H1 (cell line): ENCODE measurements around the gene MRTFA. TPM values are rescaled to one million over a fixed set of nuclear protein-coding genes. Genes with fewer than 3 reads are reported as not detected.

Experiments used
- CTCF ChIA-PET: fragments of 300-600 bp; sonication (Branson Sonifier 250); formaldehyde crosslinking; loops from one replicate; lab custom pipeline; 2021; ENCODE audit not compliant: partially characterized antibody; lab: Charles Lee
- POLR2A ChIA-PET: fragments of 300-600 bp; sonication (Branson Sonifier 250); formaldehyde crosslinking; loops from one replicate; lab custom pipeline; 2021; ENCODE audit warnings: inconsistent platforms; ENCODE audit not compliant: partially characterized antibody; lab: Charles Lee
- DNase-seq, 2 experiments: peaks; one replicate each; pipeline versions ENCODE4 v3.0.0 to v3.0.0-alpha.2; 2010 to 2022; ENCODE audit warnings: low spot score in 2 of 2, low read depth in 1 of 2, mixed read lengths in 1 of 2
- FAIRE-seq: peaks from 2 replicates; lab custom pipeline; 2011; peaks lifted over from hg19 to GRCh38; lab: Jason Lieb, UNC
- H2AFZ ChIP-seq: 2 replicates; pipeline ENCODE4 v1.8.1; 2012; ENCODE audit warnings: low read length, inconsistent platforms
- H2AK5ac ChIP-seq: 2 replicates; pipeline ENCODE4 v1.6.1; 2013; ENCODE audit warnings: low read depth, low read length
- H2BK120ac ChIP-seq: replicated peaks from 2 replicates; pipeline ENCODE3; 2013; ENCODE audit warnings: low read depth, low read length, inconsistent platforms
- H2BK12ac ChIP-seq: 2 replicates; pipeline ENCODE4 v1.6.1; 2013; ENCODE audit warnings: low read depth, low read length
- H2BK15ac ChIP-seq: 2 replicates; pipeline ENCODE4 v1.6.1; 2013; ENCODE audit warnings: low read length
- H2BK20ac ChIP-seq: 2 replicates; pipeline ENCODE4 v1.6.1; 2013; ENCODE audit warnings: low read length
- H2BK5ac ChIP-seq: 2 replicates; pipeline ENCODE4 v1.6.1; 2013; ENCODE audit warnings: low read depth, low read length
- H3K14ac ChIP-seq: 2 replicates; pipeline ENCODE4 v1.6.1; 2013; ENCODE audit warnings: inconsistent platforms; ENCODE audit not compliant: insufficient read length
- H3K18ac ChIP-seq: 2 replicates; pipeline ENCODE4 v1.6.1; 2013; ENCODE audit warnings: low read length; ENCODE audit errors: extremely low read depth
- H3K23ac ChIP-seq: 2 replicates; pipeline ENCODE4 v1.6.1; 2013; ENCODE audit warnings: inconsistent platforms; ENCODE audit not compliant: insufficient read length
- H3K23me2 ChIP-seq: 2 replicates; pipeline ENCODE4 v1.6.1; 2013; ENCODE audit warnings: low read depth, low read length
- H3K27ac ChIP-seq: 2 replicates; pipeline ENCODE4 v1.6.1; 2011; ENCODE audit warnings: low read depth, low read length, inconsistent platforms
- H3K27me3 ChIP-seq, 4 experiments: replicated peaks in 1 of 4; 1 replicate in 1 of 4; 2 replicates in 3 of 4; pipeline versions ENCODE4 v1.6.1 to v1.8.1; 2011 to 2013; ENCODE audit warnings: low read length in 3 of 4, mild to moderate bottlenecking in 3 of 4, inconsistent platforms in 2 of 4, mixed read lengths in 2 of 4, moderate library complexity in 1 of 4; ENCODE audit not compliant: control insufficient read depth in 3 of 4, insufficient read depth in 3 of 4; ENCODE audit errors: extremely low read depth in 1 of 4
- H3K36me3 ChIP-seq, 4 experiments: 2 replicates each; pipeline versions ENCODE4 v1.6.1 to v1.8.1; 2011 to 2013; ENCODE audit warnings: mild to moderate bottlenecking in 4 of 4, low read length in 3 of 4, moderate library complexity in 2 of 4, control low read depth in 1 of 4, inconsistent platforms in 1 of 4; ENCODE audit not compliant: insufficient read depth in 4 of 4, control insufficient read depth in 2 of 4
- H3K4ac ChIP-seq: replicated peaks from 2 replicates; pipeline ENCODE3; 2013; ENCODE audit warnings: low read length, low read depth, mixed read lengths, inconsistent platforms; ENCODE audit not compliant: insufficient read length
- H3K4me1 ChIP-seq, 4 experiments: replicated peaks in 1 of 4; 1 replicate in 1 of 4; 2 replicates in 3 of 4; pipeline versions ENCODE4 v1.6.1 to v1.8.1; 2011 to 2013; ENCODE audit warnings: low read length in 3 of 4, inconsistent platforms in 2 of 4, mixed read lengths in 1 of 4; ENCODE audit not compliant: insufficient read depth in 4 of 4, control insufficient read depth in 3 of 4
- H3K4me2 ChIP-seq, 2 experiments: 2 replicates each; pipeline versions ENCODE4 v1.6.1 to v1.8.1; 2011 to 2013; ENCODE audit warnings: low read depth in 2 of 2, low read length in 2 of 2, control low read depth in 1 of 2, inconsistent platforms in 1 of 2, mild to moderate bottlenecking in 1 of 2; ENCODE audit not compliant: insufficient read depth in 1 of 2
- H3K4me3 ChIP-seq, 4 experiments: fragments of 200-600, 300-600 bp in 1 of 4; sonication (generic), shearing (Covaris generic), sonication (Bioruptor Twin) in 1 of 4; 2 replicates each; pipeline versions ENCODE4 v1.5.1 to v1.8.1; 2011 to 2016; ENCODE audit warnings: low read length in 4 of 4, low read depth in 3 of 4, control low read depth in 2 of 4, inconsistent platforms in 2 of 4, mild to moderate bottlenecking in 2 of 4, mixed read lengths in 1 of 4, moderate library complexity in 1 of 4; ENCODE audit not compliant: insufficient read depth in 2 of 4; ENCODE audit errors: extremely low read depth in 1 of 4
- H3K56ac ChIP-seq: replicated peaks from 2 replicates; pipeline ENCODE3; 2013; ENCODE audit warnings: low read depth, mild to moderate bottlenecking, mixed read lengths, low read length, inconsistent platforms; ENCODE audit not compliant: insufficient read length
- H3K79me1 ChIP-seq: 2 replicates; pipeline ENCODE4 v1.6.1; 2013; ENCODE audit warnings: low read depth, low read length, control low read depth
- H3K79me2 ChIP-seq, 2 experiments: 2 replicates each; pipeline versions ENCODE4 v1.6.1 to v1.8.1; 2012 to 2013; ENCODE audit warnings: low read length in 2 of 2, mild to moderate bottlenecking in 2 of 2, inconsistent platforms in 1 of 2; ENCODE audit not compliant: insufficient read depth in 2 of 2, control insufficient read depth in 1 of 2
- H3K9ac ChIP-seq, 4 experiments: replicated peaks in 1 of 4; 1 replicate in 1 of 4; 2 replicates in 3 of 4; pipeline versions ENCODE4 v1.6.1 to v1.8.1; 2011 to 2013; ENCODE audit warnings: low read depth in 3 of 4, low read length in 3 of 4, control low read depth in 2 of 4, mild to moderate bottlenecking in 2 of 4, moderate library complexity in 2 of 4, inconsistent platforms in 1 of 4; ENCODE audit errors: extremely low read depth in 1 of 4
- H3K9me3 ChIP-seq, 2 experiments: 2 replicates each; pipeline versions ENCODE4 v1.6.1 to v1.8.1; 2012 to 2013; ENCODE audit warnings: mild to moderate bottlenecking in 2 of 2, moderate library complexity in 2 of 2, control low read depth in 1 of 2, inconsistent platforms in 1 of 2, low read depth in 1 of 2, low read length in 1 of 2, mixed read lengths in 1 of 2; ENCODE audit not compliant: insufficient read depth in 2 of 2
- H4K20me1 ChIP-seq, 2 experiments: replicated peaks in 1 of 2; 2 replicates each; pipeline versions ENCODE3 to v1.8.1; 2011 to 2013; ENCODE audit warnings: inconsistent platforms in 2 of 2, low read length in 2 of 2, mild to moderate bottlenecking in 1 of 2; ENCODE audit not compliant: insufficient read depth in 2 of 2, control insufficient read depth in 1 of 2
- H4K5ac ChIP-seq: 2 replicates; pipeline ENCODE4 v1.6.1; 2013; ENCODE audit warnings: low read length, low read depth, mixed read lengths, inconsistent platforms; ENCODE audit not compliant: insufficient read length
- H4K8ac ChIP-seq: 2 replicates; pipeline ENCODE4 v1.8.0; 2013; ENCODE audit warnings: mild to moderate bottlenecking, moderate library complexity, low read length, inconsistent platforms; ENCODE audit not compliant: insufficient read depth; ENCODE audit errors: extremely low read depth
- H4K91ac ChIP-seq: replicated peaks from 2 replicates; pipeline ENCODE3; 2013; ENCODE audit warnings: low read length, mixed read lengths, inconsistent platforms; ENCODE audit not compliant: insufficient read length
- HDAC2 ChIP-seq, 2 experiments: fragments of 300-600 bp in 1 of 2; sonication (generic) in 1 of 2; IDR thresholded peaks; 2 replicates each; pipeline ENCODE4 v1.6.1; 2011 to 2012; ENCODE audit warnings: low read depth in 2 of 2, low read length in 2 of 2, mild to moderate bottlenecking in 2 of 2, moderate library complexity in 2 of 2, borderline replicate concordance in 1 of 2, inconsistent platforms in 1 of 2
- SP4 ChIP-seq: IDR thresholded peaks from 2 replicates; pipeline ENCODE4 v1.6.1; 2012; ENCODE audit warnings: low read length, inconsistent platforms
- WGBS, 2 experiments: shearing (Covaris generic) in 1 of 2; methylation state at CpG; one replicate each; pipeline versions ENCODE4 v1.1.6 to v1.1.7; 2013 to 2015; ENCODE audit warnings: low lambda C conversion rate in 2 of 2, mixed read lengths in 2 of 2, inconsistent platforms in 1 of 2, low coverage in 1 of 2, missing lambda C conversion rate in 1 of 2; ENCODE audit not compliant: insufficient replicate concordance in 2 of 2, insufficient coverage in 1 of 2, insufficient read length in 1 of 2; ENCODE audit errors: extremely low coverage in 1 of 2, missing lambda C conversion rate in 1 of 2; 5-methylcytosine and 5-hydroxymethylcytosine counted together
- polyA plus RNA-seq, 7 experiments: library from polyadenylated mRNA; depleted of rRNA in 3 of 7; stranded (reverse) in 5 of 7; unstranded in 2 of 7; fragments of >200 nt in 5 of 7; fragments of 200-250 nt in 2 of 7; gene quantifications; 1 replicate in 5 of 7; 2 replicates in 1 of 7; 4 replicates in 1 of 7; pipeline versions ENCODE4 v1.2.1 to v1.2.3, GENCODE V29; 2011 to 2013; ENCODE audit warnings: missing spikeins in 2 of 7, mixed read lengths in 2 of 7
- total RNA-seq: library from RNA; stranded (reverse); fragmentation: NEBNext Ultra II Directional; extraction: Animal tissue kit (Norgen Biotek cat#: 25700); gene quantifications from 2 replicates; pipeline ENCODE4 v1.2.1, GENCODE V29; 2021
- TF ChIP-seq, protein P1 (sequence below), 3 experiments: IDR thresholded peaks; 1 replicate in 2 of 3; 2 replicates in 1 of 3; pipeline versions ENCODE4 v1.5.1 to v1.6.1; 2011; ENCODE audit warnings: low read length in 3 of 3, mild to moderate bottlenecking in 3 of 3, inconsistent platforms in 2 of 3, low read depth in 1 of 3, moderate library complexity in 1 of 3; ENCODE audit not compliant: insufficient read depth in 1 of 3; ENCODE audit errors: control extremely low read depth in 1 of 3

MRTFA gene
- total and polyA plus RNA-seq, 2 of the 8 experiments (the other 6 are each of a cell fraction or from before 2014, with no cell fraction given): 5.4 to 37.9 TPM

DNA sequence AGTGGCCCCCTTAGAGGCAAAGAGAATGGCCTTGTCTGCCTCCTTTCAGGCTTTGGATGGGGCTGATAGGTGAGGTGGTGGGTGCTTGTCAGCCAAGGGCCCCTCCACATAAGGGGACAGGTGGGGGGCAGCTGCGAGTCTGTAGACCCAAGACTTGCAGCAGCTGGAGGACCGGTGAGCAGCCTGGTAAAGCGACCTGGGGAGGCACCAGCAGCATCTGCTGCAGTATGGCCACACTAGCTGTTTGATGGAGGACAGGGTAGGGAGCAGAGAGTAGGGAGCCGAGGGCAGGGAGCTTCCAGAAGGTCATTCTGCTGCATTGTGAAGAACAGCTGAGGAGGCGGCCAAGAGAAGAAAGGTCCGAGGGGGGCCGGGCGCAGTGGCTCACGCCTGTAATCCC is 16.8 kb upstream of the MRTFA start:
- Histone ChIP-seq H2BK5ac (no peak overlapping the region), H3K4ac (no peak overlapping the region), H3K4me1 (peaks cover 0 to 5% (median 2%) of the 10 kb centered on the region in 4 experiments; a peak in 3 of 7 replicates), H3K27me3 (no peaks in the 10 kb centered on the region), H2AK5ac (no peak overlapping the region), H4K5ac (no peak overlapping the region), H3K27ac (no peak overlapping the region), H2BK15ac (no peak overlapping the region), H3K79me2 (no peaks in the 10 kb centered on the region), H3K79me1 (no peaks in the 10 kb centered on the region), H3K23ac (no peak overlapping the region), H2BK120ac (no peak overlapping the region), H4K8ac (no peak overlapping the region), H3K4me3 (no peak overlapping the region), H4K91ac (no peak overlapping the region), H3K9me3 (no peaks in the 10 kb centered on the region), H3K23me2 (no peaks in the 10 kb centered on the region), H3K56ac (no peak overlapping the region), H3K36me3 (no peaks in the 10 kb centered on the region), H2BK20ac (no peak overlapping the region), H3K9ac (no peak overlapping the region), H3K4me2 (no peak overlapping the region), H2BK12ac (no peak overlapping the region), H3K18ac (no peak overlapping the region), H4K20me1 (no peaks in the 10 kb centered on the region), H3K14ac (no peak overlapping the region), H2AFZ (no peak overlapping the region)
- ChIA-PET CTCF (interaction anchor here (0.8 to 4.6 kb wide), 11 partner anchors 9 to 220 kb away, joined by 3 to 20 read pairs (median 4); no protein-coding TSS in a partner anchor), POLR2A (interaction anchor here (1.3 kb wide), 1 partner anchor 29 kb away, joined by 3 read pairs; no protein-coding TSS in a partner anchor)
- no peak for FAIRE-seq
- TF ChIP-seq, protein P1, sequence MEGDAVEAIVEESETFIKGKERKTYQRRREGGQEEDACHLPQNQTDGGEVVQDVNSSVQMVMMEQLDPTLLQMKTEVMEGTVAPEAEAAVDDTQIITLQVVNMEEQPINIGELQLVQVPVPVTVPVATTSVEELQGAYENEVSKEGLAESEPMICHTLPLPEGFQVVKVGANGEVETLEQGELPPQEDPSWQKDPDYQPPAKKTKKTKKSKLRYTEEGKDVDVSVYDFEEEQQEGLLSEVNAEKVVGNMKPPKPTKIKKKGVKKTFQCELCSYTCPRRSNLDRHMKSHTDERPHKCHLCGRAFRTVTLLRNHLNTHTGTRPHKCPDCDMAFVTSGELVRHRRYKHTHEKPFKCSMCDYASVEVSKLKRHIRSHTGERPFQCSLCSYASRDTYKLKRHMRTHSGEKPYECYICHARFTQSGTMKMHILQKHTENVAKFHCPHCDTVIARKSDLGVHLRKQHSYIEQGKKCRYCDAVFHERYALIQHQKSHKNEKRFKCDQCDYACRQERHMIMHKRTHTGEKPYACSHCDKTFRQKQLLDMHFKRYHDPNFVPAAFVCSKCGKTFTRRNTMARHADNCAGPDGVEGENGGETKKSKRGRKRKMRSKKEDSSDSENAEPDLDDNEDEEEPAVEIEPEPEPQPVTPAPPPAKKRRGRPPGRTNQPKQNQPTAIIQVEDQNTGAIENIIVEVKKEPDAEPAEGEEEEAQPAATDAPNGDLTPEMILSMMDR (IDR thresholded peaks at IDR 0.05; ENCODE audit: control extremely low read depth in 1 of 3, insufficient read depth in 1 of 3, low read depth in 1 of 3, low read length in 3 of 3): no peak
- TF ChIP-seq HDAC2 (IDR thresholded peaks at IDR 0.05; ENCODE audit: borderline replicate concordance in 1 of 2, low read depth in 2 of 2, low read length in 2 of 2) (no peak), SP4 (no peak)
- 98% methylated on average over 9 of the region's 9 CpGs; no CpG with 5 or more reads in 1 of the 2 experiments for WGBS, 2 experiments
- DNase-seq: no peak
